Spinal cord (tissue), 10 donors: ENCODE measurements around the gene RPS6KB2. TPM values are rescaled to one million over a fixed set of nuclear protein-coding genes. Genes with fewer than 3 reads are reported as not detected.

ENCODE experiments used
- DNase-seq, 6 donors: peaks; one replicate each; pipeline versions ENCODE4 v3.0.0 to v3.0.0-alpha.2; 2013 to 2015; ENCODE audit warnings: low spot score in 6 of 6, low read depth in 4 of 6
- H3K27ac ChIP-seq: one replicate; pipeline ENCODE4 v1.5.1; 2013; ENCODE audit warnings: low read depth, low read length, control low read depth
- H3K27me3 ChIP-seq: one replicate; pipeline ENCODE4 v1.6.1; 2013; ENCODE audit warnings: low read length; ENCODE audit not compliant: control insufficient read depth, insufficient read depth
- H3K36me3 ChIP-seq: one replicate; pipeline ENCODE4 v1.6.1; 2013; ENCODE audit warnings: low read length; ENCODE audit not compliant: control insufficient read depth, insufficient read depth
- H3K4me1 ChIP-seq: one replicate; pipeline ENCODE4 v1.6.1; 2013; ENCODE audit warnings: low read length; ENCODE audit not compliant: control insufficient read depth, insufficient read depth
- H3K4me3 ChIP-seq: one replicate; pipeline ENCODE4 v1.5.1; 2013; ENCODE audit warnings: low read depth, low read length, control low read depth
- H3K9me3 ChIP-seq: one replicate; pipeline ENCODE4 v1.6.1; 2013; ENCODE audit warnings: low read length; ENCODE audit not compliant: control insufficient read depth, insufficient read depth
- WGBS: methylation state at CpG from one replicate; pipeline ENCODE4 v1.1.5; 2013; ENCODE audit warnings: missing lambda C conversion rate; ENCODE audit not compliant: insufficient coverage; 5-methylcytosine and 5-hydroxymethylcytosine counted together
- polyA plus RNA-seq, 2 donors: library from polyadenylated mRNA; unstranded; fragments of 120-200 nt; gene quantifications; one replicate each; pipeline ENCODE4 v1.2.1, GENCODE V29; 2013; ENCODE audit not compliant: insufficient read length in 2 of 2
- total RNA-seq, 2 donors: library from RNA; depleted of rRNA in 1 of 2; stranded (reverse); fragments of 120-200 nt in 1 of 2; fragments of >200 nt in 1 of 2; gene quantifications; one replicate each; pipeline versions ENCODE4 v1.2.3 to v1.2.4, GENCODE V29; 2013 to 2014
- donor health status: healthy.

Gene RPS6KB2
- total and polyA plus RNA-seq, 4 donors: 14.2 to 46.7 (median 36.9) TPM

DNA sequence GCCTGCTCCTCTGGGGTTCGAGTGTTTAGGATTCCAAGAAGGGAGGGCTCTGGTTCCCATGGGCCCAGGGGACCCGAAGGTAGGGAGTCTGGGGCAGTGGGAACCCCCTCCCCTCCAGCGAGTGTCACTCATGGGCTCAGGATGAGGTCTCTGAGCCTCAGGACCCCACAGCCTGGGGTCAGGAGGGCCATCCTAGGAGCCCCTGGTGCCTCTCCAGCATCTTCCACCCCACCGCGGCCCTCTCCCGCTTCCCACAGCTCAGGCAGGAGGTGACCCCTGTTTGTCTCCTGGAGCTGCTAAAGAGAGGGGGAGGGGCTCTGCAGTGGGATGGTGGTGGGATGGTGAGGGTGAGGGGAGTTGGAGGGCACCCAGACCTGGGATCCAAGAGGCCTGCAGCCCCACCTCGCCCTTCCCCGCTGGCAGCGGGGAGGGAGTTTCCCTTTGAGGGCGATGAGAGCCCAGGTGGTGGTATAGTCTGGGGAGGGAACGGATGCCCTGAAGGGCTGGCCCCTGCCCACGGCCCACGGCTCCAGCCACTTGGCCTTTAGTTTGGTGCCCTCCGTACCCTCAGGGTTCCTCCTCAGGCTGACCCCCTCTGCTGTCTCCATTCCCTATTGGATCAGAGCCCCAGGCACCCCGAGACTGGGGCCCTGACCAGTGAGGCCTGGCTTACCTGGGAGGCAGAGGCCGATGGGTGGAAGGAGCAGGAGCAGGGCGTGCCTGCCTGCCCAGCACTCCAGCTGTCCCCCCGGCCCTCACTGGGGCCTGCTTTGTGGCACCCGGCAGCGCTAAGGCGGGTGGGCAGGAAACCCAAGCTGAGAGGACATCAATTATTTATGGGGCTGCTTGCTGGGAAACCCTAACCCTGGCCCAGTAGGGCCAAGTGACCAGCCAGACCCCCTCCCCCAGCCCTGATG, 25.8 kb downstream of the RPS6KB2 start:
- DNase-seq: no peak
- no peak overlapping the region for H3K4me3 ChIP-seq
- H3K4me1 ChIP-seq: peaks cover 12% of the 10 kb centered on the region
- H3K27me3 ChIP-seq: no peaks in the 10 kb centered on the region
- H3K27ac ChIP-seq: no peak overlapping the region
- 86% methylated on average over 14 of the region's 21 CpGs for WGBS
- no peaks in the 10 kb centered on the region for H3K36me3 ChIP-seq
- no peaks in the 10 kb centered on the region for H3K9me3 ChIP-seq

DNA sequence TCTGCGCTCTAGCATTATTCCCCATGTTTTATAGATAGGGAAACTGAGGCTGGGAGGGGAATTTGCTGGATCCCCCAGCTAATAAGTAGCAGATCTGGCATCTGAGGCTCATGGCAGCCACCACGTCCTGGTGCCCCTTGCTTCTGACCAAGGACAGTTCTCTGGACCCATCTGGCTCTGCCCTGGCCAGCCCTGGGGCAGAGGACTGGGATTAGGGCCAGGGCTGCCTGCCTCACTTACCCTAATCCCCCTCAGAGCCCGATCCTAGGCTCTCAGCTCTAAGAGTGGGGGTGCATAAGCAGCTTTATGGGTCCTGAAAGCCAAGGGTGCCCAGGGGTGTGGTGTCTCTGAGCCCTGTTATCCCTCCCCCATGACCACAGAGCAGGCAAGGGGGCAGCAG, 26.8 kb downstream of the RPS6KB2 start, which contains the start of gene CABP4:
CABP4 (plus strand) TSS at position 301 of the 400 bp plus-strand sequence; CDS start at position 371, 70 bp downstream.
- WGBS: 91% methylated on average over 2 of the region's 3 CpGs
- Histone ChIP-seq H3K9me3 (no peaks in the 10 kb centered on the region), H3K4me3 (no peak within 1 kb of the TSS), H3K36me3 (no peaks in the 10 kb centered on the region), H3K27me3 (no peaks in the 10 kb centered on the region), H3K4me1 (peaks cover 12% of the 10 kb centered on the region), H3K27ac (no peak within 1 kb of the TSS)
- no peak for DNase-seq

DNA sequence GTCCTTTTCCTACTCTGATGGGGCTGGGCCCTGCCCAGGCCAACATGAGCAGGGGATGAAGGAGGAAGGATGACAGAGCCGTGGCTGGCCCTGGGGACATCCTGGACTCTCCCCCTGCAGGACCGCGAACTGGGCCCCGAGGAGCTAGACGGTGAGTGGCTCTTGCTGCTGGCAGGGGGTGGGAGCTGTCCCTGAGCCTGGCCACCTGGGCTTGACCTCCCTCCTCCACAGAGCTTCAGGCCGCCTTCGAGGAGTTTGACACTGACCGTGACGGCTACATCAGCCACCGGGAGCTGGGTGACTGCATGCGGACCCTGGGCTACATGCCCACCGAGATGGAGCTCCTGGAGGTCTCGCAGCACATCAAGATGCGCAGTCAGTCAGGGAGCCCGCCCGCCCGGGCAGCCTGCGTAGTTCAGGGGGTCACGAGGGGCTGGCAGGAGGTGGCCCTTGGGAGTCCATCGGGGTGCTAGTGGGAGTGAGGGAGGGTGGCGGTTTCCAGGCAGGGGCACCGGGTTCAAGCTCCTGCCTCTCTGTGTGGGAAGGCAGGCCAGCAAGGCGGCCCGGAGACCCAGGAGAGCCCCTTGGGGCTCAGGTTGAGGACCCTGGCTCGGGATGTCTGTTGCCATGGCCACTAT, 27.9 kb downstream of the RPS6KB2 start:
- DNase-seq: no peak
- Histone ChIP-seq H3K4me3 (no peak overlapping the region), H3K36me3 (no peaks in the 10 kb centered on the region), H3K27me3 (no peaks in the 10 kb centered on the region), H3K27ac (no peak overlapping the region), H3K9me3 (no peaks in the 10 kb centered on the region), H3K4me1 (peaks cover 12% of the 10 kb centered on the region)
- 76% methylated on average over 25 of the region's 25 CpGs for WGBS

DNA sequence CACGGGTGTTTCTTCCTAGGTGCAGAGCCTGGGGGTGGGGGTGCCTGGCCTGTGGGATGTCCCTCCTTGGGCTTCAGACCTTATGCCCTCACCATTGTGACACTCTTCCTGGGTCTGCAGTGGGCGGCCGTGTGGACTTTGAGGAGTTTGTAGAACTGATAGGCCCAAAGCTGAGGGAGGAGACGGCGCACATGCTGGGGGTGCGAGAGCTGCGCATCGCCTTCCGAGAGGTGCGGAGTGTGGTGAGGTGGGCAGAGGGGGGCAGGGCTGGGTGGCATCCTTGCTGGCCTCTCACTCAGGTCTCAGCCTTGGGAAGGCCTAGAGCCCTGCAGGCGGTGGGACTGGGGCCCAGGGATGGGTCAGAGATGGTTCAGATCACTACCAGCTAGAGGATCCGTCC, 29.2 kb downstream of the RPS6KB2 start:
- Histone ChIP-seq H3K27me3 (no peaks in the 10 kb centered on the region), H3K9me3 (no peaks in the 10 kb centered on the region), H3K27ac (no peak overlapping the region), H3K4me3 (no peak overlapping the region), H3K4me1 (peaks cover 2% of the 10 kb centered on the region), H3K36me3 (no peaks in the 10 kb centered on the region)
- 91% methylated on average over 11 of the region's 12 CpGs for WGBS
- DNase-seq: no peak

DNA sequence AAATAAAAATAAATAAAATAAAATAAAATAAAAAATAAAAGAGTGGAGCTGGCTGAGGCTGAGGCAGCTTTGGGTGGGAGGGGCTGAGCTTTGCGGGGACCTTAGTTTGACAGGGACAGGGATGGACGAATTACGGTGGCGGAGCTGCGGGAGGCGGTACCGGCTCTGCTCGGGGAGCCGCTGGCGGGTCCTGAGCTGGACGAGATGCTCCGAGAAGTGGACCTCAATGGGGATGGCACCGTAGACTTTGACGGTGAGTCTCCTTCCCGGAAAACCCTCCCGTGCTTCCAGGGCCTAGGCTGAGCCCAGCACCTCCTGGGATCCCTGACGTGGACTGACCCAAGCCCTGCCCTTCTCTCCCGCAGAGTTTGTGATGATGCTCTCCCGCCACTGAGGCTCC, 30.0 kb downstream of the RPS6KB2 start:
- H3K36me3 ChIP-seq: no peaks in the 10 kb centered on the region
- no peaks in the 10 kb centered on the region for H3K27me3 ChIP-seq
- H3K4me1 ChIP-seq: no peaks in the 10 kb centered on the region
- H3K4me3 ChIP-seq: no peak overlapping the region
- no peak overlapping the region for H3K27ac ChIP-seq
- no peaks in the 10 kb centered on the region for H3K9me3 ChIP-seq
- WGBS: 78% methylated on average over 19 of the region's 19 CpGs
- no peak for DNase-seq

DNA sequence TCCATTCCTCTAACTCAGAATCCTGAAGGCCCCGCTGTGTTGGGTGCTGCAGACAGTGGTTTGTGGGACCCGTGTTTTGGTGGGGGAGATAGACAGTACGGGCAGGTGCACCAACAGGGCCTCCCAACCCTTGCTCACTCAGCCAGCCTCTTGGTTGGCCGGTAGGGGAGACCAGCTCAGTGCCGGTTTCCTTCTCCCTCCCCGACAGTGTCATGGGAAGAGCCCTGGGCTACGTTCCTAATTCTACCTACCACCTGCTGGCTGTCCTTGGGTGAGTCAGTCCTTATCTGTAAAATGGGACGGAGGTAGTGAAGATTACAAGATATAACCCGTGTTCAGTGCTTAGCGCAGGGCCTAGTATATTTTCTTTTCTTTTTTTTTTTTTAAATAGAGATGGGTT, 34.9 kb downstream of the RPS6KB2 start:
- no peaks in the 10 kb centered on the region for H3K27me3 ChIP-seq
- 97% methylated on average over 6 of the region's 10 CpGs for WGBS
- no peak for DNase-seq
- H3K36me3 ChIP-seq: peaks cover 19% of the 10 kb centered on the region
- H3K4me3 ChIP-seq: no peak overlapping the region
- H3K27ac ChIP-seq: no peak overlapping the region
- peaks cover 37% of the 10 kb centered on the region for H3K4me1 ChIP-seq
- no peaks in the 10 kb centered on the region for H3K9me3 ChIP-seq

DNA sequence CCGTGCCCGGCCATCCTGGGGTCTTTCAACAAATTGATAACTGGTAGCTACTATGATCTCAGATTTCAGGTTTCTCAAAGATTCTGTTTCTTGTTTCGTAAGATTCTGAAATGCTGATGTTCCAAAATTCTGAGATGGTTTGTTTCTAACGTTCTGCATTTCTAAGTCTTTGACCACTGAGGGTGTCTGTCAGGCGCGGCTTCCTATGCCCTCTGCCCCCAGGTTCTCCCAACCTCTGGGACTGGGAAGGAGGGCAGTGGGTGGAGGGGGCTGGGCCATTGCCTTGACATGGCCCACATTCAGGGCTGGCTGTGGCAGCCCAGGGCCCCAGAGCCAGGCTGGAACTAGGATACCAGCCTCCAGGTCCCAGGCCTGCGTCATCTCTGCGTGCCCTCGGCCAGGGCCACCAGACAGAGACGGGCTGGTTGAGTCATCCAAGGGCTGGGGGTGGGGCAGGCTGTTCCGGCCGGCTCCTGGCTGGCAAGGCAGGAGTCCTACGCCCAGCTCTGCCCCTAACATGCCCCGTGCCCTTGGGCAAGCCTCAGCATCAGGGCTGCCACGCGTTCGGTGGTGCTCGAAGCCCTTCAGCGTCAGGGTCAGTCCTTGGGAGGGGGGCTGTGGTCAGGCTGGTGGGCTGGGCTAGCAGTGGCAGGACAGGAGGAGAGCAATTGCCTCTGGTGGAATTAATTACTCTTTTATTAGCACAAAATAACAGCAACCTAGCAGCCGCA, 35.6 kb downstream of the RPS6KB2 start:
- H3K4me3 ChIP-seq: peak overlapping the region; percentile 68
- H3K27ac ChIP-seq: peak overlapping the region; percentile 69
- no peaks in the 10 kb centered on the region for H3K9me3 ChIP-seq
- peaks cover 19% of the 10 kb centered on the region for H3K36me3 ChIP-seq
- no peaks in the 10 kb centered on the region for H3K27me3 ChIP-seq
- WGBS: 88% methylated on average over 18 of the region's 20 CpGs
- DNase-seq: no peak
- peaks cover 43% of the 10 kb centered on the region for H3K4me1 ChIP-seq

DNA sequence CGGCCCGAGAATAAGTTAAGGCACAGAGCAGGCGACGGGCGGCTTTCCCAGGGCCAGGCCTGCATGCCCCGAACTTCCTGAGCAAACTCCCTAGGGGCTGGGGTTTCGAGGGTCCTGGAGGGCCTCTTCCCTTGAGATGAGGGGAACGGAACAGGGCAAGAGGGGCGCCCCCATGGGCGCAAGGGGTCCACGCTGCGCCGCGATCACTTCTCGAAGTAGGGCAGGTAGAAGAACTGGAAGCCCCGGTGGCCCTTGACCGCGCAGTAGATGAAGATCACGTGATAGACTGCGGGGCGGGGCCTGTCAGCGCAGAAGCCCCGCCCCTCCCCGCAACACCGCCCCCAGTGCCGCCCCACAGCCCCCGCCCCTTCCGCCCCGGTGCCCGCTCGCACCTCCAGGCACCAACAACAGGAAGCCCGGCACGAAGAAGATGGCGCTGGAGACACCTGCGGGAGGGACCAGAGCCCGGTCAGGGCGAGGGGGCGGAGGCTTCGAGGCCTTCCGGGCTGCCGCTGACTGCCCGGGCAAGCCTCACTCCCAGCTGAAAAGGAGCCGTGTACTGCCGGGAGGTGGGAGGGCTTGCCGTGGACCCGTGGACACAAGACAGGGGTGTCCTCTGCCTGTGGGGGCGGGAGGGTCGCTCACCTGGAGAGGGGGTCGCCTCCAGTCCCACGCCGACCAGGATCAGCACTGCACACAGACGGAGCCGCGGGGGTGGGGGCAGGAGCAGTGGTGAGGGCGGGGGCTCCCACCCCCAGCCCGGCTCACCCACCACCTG, 36.3 kb downstream of the RPS6KB2 start:
- Histone ChIP-seq H3K27me3 (no peaks in the 10 kb centered on the region), H3K9me3 (no peaks in the 10 kb centered on the region), H3K27ac (peak overlapping the region; percentile 69), H3K4me1 (peaks cover 46% of the 10 kb centered on the region), H3K4me3 (peak overlapping the region; percentile 68), H3K36me3 (peaks cover 19% of the 10 kb centered on the region)
- DNase-seq: peak; percentile 28 to 93 (median 50)
- WGBS: 10% methylated on average over 41 of the region's 56 CpGs

DNA sequence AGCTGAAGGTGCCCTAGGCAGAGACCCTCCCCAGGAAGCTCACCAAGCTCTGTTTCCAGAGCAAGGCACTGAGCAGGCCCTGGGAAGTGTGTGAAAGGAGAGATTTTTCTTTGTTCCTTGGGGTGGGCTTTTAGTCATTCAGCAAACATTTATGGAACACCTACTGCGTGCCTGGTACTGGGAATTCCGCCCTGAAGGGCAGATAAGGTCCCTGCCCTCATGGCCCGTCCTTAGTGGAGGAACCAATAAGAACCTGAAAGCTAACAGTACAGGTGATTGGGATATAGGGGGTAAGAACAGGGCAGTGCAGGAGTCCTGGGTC, 36.9 kb downstream of the RPS6KB2 start:
- no peaks in the 10 kb centered on the region for H3K27me3 ChIP-seq
- H3K4me3 ChIP-seq: peak overlapping the region; percentile 68
- H3K27ac ChIP-seq: peak overlapping the region; percentile 69
- H3K36me3 ChIP-seq: peaks cover 19% of the 10 kb centered on the region
- peaks cover 49% of the 10 kb centered on the region for H3K4me1 ChIP-seq
- 65% methylated on average over 3 of the region's 3 CpGs for WGBS
- no peaks in the 10 kb centered on the region for H3K9me3 ChIP-seq
- DNase-seq: no peak
